KBM-7 (cell line): Measurements from ENCODE around the gene NID1.
A peak's percentile ranks its signal among the peaks of the same experiment; 100 is the strongest.
"Not testable (repeated sequence)": the region's sequence is repeated elsewhere in the genome, so short reads cannot be mapped to it uniquely, and the experiment has no call there.

Experiments
- DNase-seq: peaks from one replicate; pipeline ENCODE4 v3.0.0-alpha.2; 2015
- in situ Hi-C: fragments of 300-500 bp; cut with MboI; formaldehyde crosslinking; loops from 2 replicates; pipeline ENCODE4 v1.14.3; 2020; ENCODE audit warnings: low sequenced_read_pairs, low pct_unique_long_range_greater_than_20kb, mixed read lengths

Gene NID1

DNA sequence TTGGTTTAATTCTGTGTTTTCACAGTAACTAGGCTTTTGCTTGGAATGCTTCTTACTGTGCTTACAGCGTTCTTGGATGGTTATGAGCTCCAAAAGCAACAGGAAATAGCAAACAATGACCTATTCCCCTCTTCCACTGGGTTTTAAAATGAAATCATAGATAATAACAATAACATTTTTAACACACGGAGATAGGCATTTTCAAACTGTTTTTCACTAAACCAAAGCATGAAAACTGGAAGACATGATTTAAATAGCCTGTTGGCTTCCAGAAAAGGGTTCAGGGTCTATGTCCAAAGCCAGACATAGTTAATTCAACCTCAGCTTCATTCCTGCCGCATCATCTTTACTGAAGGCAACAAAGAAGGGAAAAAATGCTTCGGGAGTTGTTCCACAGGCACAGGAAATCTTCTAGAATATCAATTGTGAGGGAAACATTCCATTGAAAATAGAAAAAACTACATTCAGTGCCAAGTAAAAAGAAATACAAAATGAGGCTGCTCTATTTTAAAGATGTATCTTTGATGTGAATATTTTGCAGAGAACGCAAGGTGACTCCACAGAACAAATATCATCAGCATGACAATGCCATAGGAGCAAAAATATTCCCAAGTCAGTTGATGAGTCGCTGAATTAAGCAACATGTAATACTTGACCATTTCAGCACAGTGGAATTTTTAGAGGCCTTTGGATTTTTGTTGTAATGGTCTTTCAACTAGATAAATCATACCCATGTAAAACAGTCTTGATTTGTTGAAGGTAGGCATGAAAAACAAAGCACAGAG lies 80.7 kb downstream of the NID1 start:
- in situ Hi-C loops, result no loop called here

DNA sequence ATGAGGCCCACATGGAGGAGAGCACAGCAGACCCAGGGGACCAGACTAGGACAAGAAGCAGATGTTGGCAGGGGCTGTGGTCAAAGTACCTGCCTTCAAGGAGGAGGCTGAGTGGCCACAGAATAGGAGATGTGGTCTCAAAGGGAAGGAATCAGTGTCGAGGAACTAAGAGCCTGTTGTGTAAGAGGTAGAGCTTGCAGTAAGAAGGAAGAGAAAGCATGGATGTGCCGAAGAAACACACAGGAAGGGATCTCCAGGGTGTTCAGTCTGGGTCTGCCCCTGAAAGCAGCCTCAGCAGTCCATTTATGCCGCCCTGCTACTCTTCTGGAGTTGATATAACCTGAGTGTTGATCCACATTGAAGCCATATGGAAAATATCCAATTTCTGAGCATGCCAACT lies 83.9 kb downstream of the NID1 start:
- in situ Hi-C loops, result no loop called here
- no peak for DNase-seq

More for the DNA sequence above, 80.7 kb downstream of the NID1 start:
- DNase-seq, result no peak

DNA sequence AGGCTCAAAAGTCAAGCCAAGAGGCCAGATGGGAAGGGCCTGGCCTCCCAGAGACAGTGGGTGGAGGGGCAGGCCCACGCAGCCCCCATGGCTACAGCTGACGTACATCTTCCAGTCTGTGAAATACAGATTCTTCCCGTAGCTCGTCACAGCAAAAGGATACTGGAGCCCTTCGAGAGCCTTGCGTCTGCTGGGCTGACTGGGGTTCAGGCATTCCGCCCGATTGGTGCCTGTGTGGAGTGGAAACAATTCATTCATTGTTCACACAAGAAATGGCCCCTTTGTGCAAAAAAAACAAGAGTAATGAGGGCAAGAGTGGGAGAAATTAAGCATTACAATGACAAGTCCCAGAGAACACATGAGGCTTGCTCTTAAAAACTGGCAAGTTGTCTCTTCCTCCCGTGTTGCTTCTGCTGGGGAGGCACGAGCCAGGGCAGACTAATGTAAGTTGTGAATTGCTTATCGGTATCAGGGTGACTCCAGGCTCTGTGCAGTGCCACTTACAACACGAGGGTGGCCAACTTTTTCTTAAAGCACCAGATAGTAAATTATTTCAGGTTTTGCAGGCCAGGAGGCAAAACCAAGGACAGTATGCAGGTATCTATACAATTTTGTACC lies 85.1 kb downstream of the NID1 start:
- DNase-seq, result no peak
- in situ Hi-C loops, result no loop called here

DNA sequence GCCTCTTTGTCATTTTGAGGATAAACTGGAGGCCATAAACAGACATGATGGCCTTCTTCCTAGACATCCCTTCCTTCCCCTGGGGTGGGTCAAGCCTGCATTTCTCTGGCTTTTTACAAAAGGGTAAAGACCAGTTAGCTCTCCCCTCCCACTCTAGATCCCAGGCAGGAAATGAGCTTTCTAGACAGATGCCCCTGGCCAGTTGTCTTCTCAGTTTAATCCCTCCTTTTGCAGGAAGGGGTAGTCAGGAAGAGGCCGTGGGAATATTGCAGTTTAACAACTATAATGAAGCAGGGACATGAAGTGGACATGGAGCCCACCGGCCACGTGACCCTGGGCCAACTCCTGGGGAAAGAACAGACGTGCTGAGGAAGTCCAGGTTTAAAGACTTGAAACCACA lies 85.7 kb downstream of the NID1 start:
- DNase-seq, result no peak
- in situ Hi-C loops, result no loop called here

DNA sequence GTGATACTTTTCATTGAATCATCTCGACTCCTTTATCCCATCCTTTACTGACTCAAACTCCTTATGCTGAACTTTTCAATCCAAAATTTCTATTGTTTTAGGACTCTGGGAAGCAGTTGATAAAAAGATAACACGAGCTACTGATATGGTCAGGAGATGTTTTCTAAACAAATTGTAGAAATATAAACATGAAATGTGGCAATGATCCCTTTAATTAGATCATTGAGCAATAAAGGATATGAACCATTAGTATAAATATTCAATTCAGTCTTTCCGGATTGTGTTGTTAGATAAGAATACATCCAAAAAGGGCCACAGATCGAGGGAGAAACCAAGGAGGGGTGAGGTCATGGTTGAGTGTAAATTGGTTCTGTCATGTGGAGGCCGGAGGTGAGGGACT lies 88.4 kb downstream of the NID1 start:
- in situ Hi-C loops, result no loop called here
- no peak for DNase-seq

DNA sequence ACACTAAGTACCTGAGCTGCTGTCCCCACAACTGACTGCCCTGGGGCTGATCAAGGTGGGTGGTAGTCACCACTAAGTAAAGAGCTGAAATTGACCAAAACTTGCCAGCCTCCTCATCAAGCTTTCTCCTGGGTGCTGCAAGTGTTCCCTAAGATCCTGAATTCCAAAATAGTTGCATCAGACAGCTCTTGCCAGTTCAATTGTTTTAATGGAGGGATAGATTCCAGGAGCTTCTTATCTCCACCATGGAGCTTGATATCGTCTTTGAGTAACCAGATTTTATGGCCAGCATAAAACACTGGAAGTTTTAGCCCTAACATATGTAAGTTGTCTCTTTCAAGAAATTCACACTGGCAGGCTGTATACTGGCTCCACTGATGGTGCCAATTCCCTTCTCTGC lies 90.3 kb downstream of the NID1 start:
- no peak for DNase-seq
- in situ Hi-C loops, result no loop called here

DNA sequence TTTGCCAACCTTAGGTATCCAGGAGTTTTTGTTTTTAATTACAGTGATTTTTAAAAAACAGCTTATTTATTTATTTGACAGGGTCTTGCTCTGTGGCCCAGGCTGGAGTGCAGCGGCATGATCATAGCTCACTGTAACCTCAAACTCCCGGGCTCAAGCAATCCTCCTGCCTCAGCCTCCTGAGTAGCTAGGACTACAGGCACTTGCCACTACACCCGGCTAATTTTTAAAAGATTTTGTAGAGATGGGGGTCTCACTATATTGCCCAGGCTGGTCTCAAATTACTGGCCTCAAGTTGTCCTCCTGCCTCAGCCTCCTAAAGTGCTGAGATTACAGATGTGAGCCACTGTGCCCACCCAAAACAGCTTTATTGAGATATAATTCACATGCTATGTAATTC lies 92.2 kb downstream of the NID1 start:
- in situ Hi-C loops, DNase-seq: not testable (repeated sequence)

DNA sequence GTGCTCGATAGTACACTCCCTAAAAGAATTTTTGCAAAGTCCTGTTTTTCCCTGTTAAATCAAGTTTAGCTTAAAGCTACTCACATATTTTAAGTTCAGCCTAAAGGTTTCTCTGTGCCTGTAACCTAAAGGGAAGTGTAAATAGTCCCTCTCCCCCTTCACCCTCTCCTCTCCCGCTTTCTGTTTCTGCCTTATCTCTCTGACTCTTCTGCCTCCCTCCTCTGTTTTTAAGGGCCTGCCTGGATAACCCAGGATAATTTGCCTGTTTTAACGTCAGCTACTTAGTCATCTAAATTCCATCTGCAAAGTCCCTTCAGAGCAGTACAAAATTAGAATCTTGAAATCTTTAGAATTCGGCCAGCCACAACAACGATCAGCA lies 92.6 kb downstream of the NID1 start:
- DNase-seq, result no peak
- in situ Hi-C loops, result no loop called here

DNA sequence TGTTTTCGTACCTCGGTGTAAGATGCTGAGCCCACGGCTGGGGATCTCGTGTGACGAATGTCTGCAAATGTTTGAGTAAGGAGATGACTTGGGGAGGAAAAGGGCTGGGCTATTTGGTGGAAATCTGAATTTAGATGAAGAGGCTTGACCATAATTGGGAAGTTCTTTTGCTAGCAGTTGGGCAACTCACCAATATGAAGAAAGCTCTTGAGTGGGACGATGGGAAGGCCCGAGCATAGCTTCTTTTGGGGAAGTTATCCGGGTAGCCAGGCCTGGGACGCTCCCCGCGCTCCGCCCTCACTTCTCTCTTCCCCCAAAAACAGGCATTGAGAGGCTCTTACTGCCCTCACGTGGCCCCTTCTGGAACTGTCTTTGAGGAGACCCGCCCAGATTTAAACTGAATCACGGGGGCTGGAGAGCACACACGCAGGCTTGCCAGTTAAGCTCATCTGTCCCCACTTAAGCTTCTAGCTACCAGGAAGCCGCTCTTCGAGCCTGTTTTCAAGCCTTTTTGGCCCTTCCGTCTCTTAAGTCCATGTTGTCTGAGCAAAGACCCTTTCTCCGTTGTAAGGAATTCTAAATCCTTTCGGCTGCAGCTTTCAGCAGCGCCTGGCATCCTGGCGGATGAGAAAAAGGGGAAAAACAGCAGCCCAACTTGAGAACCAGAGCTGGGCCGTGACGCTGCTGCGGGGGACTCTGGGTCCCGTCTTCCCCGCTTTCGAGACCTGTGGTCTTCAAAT lies 93.1 kb downstream of the NID1 start:
- in situ Hi-C loops, result no loop called here
- peak; percentile 99 for DNase-seq

DNA sequence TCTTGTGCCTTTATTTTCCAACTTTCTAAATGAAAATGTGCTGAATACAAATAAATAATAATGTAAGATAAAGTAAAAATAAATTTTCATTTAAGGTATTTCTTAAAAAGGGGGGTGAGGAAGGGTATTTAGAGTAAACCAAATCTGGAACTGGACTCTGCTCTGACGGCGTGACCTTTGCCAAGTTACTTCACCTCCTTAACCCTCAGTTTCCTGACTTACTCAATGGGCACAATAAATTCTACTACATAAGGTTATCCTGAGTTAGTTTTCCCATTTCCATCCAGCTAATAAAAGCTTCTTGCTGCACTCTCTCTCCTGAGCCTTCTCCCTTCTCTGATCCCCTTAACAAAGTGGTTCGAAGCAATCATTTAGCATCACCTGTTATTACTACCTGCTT lies 93.9 kb downstream of the NID1 start:
- in situ Hi-C loops, result no loop called here
- no peak for DNase-seq

DNA sequence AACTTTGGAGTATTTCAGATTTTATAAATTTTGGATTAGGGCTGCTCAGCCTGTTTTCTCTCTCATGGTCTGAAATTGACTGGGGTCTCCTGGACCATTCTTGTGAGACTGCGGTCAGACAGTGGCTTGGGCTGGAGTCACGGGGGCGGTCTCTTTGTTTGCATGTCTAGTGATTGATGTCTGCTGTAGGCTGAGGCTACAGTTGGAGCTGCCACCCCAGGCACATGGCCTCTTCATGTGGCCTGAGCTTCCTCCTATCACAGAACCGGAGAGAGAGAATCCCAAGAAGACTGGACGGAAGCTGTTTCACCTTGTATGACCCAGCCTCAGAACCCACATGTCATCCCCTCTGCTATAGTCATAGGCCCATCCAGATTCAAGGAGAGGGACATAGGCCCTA lies 96.1 kb downstream of the NID1 start:
- DNase-seq, result no peak
- in situ Hi-C loops, result no loop called here

DNA sequence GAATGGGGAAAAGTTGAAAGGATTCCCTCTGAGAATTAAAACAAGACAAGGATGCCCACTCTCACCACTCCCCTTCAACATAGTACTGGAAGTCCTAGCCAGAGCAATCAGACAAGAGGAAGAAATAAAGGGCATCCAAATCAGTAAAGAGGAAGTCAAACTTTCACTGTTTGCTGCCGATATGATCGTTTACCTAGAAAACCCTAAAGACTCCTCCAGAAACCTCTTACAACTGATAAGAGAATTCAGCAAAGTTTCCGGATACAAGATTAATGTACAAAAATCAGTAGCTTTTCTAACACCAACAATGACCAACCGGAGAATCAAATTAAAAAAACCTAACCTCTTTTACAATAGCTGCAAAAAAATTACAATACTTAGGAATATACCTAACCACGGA lies 98.8 kb downstream of the NID1 start:
- in situ Hi-C loops, result not testable (repeated sequence)
- peak; percentile 75 for DNase-seq

DNA sequence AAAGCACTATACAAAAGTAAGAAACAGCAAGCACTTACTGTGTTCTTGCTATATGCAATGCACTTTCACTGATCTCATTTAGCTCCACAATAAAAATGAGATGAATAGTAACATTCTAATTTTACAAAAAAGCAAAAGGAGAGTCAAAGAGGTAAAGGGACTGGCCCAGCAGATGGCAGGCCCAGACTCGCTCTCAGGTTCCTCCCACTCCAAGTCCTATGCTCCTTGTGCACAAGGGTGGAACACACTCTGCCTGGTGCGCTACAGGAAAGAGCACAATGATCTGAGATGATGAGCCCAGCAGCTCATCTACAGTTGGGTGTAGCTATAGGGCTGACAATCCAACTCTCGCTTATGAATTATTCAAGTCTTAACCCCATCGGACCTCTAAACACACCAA lies 104.1 kb downstream of the NID1 start:
- in situ Hi-C loops, result no loop called here
- DNase-seq, result peak; percentile 18

DNA sequence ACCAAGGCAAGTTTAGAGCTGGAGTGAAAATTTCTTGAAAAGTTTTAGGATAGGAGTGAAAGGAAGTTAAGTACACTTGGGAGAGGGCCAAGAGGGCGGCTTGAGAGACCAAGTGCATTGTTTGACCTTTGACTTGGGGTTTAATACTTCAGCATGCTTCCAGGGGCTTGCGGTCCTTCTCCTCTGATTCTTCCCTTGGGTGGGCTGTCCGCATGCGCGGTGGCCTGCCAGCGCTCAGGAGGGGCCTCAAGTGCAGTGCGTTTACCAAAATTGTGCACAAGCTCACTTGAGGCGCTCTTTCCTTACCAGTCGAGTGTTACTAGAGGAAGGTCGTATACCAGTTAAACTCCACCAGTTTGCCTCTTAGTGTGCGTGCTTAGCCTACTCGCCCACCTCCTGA lies 106.9 kb downstream of the NID1 start:
- DNase-seq, result no peak
- in situ Hi-C loops, result no loop called here

DNA sequence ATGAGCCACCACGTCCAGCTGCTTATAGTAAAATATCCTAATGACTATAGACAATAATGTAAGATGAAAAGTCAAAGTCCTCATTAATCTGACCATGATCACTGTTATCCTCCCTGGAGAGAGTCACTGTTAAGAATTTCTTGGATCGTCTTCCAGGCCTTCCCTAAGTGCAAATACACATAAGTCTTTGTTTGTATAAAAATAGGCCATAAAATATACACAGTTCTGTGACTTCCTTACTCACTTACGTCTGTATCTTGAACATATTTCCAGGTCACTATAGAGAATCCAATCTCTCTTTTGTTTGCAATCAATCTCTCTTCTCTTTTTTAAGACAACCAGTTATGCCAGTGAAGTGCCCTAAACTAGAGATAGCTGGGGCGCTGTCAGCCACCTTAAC lies 109.1 kb downstream of the NID1 start:
- in situ Hi-C loops, result no loop called here
- no peak for DNase-seq

DNA sequence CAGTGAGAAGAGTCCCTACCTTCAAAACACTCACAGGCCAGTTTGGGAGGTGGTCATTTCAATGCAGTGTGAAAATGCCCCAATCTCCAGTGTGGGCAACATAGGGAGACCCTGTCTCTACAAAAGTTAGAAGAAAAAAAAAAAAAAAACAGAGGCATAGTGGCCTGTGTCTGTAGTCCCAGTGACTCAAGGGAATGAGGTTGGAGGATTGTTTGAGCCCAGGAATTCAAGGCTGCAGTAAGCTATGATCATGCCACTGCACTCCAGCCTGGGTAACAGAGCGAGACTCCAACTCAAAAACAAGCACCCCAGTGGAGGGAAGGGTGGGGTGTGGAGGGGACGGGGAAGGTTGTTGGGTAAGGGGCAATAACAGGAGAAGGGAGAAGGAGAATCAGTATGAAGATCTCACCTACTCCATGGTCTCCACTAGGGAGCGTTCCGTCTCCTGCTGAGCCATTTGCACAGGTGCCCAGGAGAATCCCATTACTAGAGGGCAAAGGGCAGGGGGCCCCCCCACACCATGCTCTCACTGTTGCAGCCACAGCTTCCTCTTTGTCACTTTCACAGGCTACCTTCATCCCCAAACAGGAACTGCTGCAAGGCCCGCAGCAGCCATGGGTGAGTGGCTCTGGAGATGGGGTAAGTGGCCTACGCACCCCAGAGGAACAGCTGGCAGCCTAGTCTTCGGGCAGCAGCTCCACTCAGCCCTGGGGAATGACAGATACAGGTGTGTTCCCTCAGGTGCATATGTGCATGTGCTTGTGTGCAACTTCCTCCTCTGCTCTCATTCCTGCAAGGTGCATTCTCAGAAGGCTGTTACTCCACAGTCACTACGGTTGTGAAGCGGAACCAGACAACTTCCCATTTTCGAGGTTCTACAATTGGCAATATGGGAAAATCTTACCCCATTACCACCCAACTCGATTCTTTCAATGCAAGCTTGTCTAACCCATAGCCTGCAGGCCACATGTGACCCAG lies 110.3 kb downstream of the NID1 start:
- peak; percentile 98 for DNase-seq
- in situ Hi-C loops, result no loop called here

DNA sequence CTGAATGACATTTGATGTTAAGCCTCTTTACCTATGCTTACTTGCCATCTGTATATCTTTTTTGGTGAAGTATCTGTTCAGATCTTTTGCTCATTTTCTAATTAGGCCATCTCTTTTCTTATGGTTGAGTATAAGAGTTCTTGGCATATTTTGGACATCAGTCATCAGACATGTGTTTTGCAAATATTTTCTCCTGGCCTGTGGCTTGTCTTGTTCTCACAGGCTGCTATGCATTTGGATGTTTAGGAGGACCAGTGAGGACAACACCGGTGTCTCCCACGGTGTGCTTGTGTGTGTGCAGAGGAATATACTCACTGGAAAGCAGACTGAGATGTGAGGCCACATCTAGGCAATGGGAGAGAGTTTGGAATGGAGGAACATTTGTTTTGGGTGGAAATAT lies 111.1 kb downstream of the NID1 start:
- in situ Hi-C loops, result no loop called here

DNA sequence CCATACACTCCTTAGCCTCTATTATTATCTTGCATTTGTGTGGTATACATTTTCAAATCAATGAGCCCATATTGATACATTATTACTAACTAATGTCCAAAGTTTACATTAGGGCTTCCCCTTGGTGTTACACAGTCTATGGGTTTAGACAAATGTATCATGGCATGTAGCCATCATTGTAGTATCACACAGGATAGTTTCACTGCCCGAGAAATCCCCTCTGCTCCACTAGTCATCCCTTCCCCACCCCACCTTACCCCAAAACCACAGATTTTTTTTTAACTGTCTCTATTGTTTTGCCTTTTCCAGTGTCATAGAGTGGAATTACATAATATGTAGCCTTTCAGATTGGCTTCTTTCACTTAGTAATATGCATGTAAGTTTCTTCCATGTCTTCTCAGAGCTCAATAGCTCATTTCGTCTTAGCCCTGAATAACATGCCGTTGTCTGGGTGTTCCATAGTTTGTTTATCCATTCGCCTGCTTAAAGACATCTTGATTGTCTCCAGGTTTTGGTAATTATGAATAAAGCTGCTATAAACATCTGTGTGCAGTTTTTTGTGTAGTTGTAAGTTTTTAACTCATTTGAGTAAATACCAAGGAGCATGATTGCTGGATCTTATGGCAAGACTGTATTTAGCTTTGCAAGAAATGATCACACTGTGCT lies 111.8 kb downstream of the NID1 start:
- peak; percentile 24 for DNase-seq
- in situ Hi-C loops, result no loop called here

More for the DNA sequence above, 111.1 kb downstream of the NID1 start:
- no peak for DNase-seq

DNA sequence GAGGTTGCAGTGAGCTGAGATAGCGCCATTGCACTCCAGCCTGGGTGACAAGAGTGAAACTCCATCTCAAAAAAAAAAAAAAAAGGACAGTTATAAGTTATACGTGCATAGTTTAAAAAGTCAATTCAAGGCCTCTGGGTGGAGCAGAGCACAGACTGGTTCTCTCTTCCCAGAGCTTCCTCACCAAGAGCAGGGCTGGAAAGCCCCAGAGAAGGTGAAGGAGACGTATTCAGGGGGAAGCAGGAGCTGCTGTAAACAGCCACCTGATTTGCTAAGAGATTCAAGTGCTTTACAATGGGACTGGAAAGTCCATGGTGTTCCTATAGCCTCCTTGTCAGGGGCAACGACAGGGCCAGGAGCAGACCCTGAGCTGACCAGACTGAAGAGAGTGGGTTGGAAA lies 113.2 kb downstream of the NID1 start:
- in situ Hi-C loops, result no loop called here

More for the DNA sequence above, 113.2 kb downstream of the NID1 start:
- no peak for DNase-seq
